ENCODE measurements around the gene ATXN7L1.

DNA sequence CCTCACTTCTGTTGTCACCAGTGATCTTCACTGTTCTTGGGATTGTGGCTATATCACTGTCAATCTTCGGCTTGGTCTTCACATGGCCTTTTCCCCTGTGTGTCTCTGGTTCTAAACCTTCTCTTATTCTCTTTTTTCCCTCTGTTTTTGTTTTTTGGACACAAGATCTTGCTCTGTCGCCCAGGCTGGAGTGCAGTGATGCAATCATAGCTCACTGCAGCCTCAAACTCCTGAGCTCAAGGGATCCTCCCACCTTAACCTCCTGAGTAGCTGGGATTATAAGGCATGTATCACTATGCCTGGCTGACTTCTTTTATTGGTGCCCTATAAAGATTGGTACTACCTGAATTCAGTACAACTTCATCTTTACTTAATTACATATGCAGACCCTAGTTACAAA lies 151.7 kb downstream of the ATXN7L1 start:
- TF ChIP-seq, protein P1, sequence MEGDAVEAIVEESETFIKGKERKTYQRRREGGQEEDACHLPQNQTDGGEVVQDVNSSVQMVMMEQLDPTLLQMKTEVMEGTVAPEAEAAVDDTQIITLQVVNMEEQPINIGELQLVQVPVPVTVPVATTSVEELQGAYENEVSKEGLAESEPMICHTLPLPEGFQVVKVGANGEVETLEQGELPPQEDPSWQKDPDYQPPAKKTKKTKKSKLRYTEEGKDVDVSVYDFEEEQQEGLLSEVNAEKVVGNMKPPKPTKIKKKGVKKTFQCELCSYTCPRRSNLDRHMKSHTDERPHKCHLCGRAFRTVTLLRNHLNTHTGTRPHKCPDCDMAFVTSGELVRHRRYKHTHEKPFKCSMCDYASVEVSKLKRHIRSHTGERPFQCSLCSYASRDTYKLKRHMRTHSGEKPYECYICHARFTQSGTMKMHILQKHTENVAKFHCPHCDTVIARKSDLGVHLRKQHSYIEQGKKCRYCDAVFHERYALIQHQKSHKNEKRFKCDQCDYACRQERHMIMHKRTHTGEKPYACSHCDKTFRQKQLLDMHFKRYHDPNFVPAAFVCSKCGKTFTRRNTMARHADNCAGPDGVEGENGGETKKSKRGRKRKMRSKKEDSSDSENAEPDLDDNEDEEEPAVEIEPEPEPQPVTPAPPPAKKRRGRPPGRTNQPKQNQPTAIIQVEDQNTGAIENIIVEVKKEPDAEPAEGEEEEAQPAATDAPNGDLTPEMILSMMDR (IDR thresholded peaks at IDR 0.05), result no peak
- TF ChIP-seq POLR2AphosphoS5 (IDR thresholded peaks at IDR 0.05), result no peak

All from prostate gland (tissue), 2 donors.